NOMO-1 treated with dmso at 0.1 percent for 144 hours (cell line): ENCODE measurements around the gene AHCTF1.
"Not testable (repeated sequence)": the region's sequence is repeated elsewhere in the genome, so short reads cannot be mapped to it uniquely, and the experiment has no call there.

Experiments
- DNase-seq: peaks from one replicate; lab custom pipeline; 2025; ENCODE audit not compliant: unreplicated experiment; lab: John Stamatoyannopoulos, UW

AHCTF1 gene

DNA sequence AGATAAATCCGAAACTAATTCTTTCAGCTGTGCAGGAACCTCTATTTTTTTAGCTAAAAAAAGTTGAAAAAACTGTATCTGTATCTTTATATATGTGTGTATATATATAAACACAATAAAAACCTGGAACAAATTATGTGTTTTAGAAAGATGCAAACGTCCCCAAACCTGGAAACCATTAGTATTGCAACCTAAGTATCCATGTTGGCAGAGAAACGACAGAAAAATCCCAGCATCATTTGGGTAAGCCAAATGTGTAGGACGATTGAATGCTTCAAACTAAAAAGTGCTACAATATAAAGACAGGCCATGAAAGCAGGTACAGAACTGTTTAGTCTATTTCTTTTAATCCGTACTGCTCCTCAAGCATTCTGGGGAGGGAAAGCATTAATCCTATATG is 87.9 kb downstream of the AHCTF1 start:
- no peak for DNase-seq

DNA sequence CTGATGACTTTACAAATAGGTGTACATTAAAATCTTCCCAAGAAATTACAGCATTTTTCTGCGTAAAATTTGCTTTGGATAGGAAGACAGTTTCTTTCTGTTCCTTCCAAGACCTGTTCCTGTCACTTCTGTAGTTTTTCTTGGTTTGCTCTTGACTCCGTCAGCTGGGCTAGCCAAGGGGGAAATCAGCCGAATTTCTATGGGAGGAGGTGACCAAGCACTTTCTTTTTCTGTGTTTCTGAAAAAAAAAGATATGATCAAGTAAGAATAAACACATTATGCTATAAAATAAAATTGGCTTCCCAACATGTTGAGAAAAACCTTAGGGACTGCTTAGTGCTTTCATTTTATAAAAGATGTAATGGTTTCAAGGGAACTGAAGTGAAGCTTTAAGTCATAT is 91.0 kb downstream of the AHCTF1 start:
- not testable (repeated sequence) for DNase-seq

DNA sequence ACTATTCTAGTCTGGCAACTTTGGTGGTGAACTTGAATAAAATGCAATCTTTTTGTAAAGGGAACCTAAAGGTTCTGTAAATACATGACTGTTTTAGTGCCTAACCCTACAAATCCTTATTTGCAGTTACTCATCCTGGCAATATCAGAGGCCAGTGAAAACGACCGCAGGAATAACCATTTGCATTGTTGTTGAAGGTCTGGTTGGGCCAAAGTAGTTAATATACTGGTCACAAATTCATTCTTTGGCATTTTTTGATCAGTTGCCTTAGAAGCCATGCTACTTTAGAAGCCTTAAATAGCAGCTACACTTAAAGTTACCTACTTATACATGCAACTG is 93.7 kb downstream of the AHCTF1 start:
- no peak for DNase-seq

DNA sequence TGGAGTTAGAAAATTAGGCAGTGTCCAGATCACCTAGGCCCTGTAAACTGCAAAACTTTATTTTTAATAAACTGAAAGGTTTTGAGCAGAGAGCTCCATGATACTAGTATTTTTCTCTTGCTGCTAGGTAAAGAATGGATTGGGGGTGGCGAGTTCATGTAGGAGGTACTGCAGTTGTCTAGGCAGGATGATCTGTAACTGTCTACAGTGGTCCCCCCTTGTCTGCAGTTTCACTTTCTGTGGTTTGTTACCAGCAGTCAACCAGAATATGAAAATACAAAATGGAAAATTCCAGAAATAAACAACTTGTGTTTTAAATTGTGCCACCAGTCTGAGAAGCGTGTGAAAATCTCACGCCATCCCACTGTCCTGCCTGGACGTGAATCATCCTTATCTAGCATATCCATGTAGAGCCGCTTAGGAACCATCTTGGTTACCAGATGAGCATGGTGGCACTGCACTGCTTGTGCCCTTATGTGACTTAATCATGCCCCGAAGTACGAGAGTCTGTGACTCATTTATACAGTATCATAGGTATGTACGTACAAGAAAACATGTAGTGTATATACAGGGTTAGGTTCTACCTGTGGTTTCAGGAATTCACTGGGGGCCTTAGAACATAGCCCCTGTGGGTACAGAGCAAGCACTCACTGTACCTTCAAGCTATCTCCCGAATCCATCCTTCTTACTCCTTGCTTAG is 94.2 kb downstream of the AHCTF1 start:
- DNase-seq = no peak

DNA sequence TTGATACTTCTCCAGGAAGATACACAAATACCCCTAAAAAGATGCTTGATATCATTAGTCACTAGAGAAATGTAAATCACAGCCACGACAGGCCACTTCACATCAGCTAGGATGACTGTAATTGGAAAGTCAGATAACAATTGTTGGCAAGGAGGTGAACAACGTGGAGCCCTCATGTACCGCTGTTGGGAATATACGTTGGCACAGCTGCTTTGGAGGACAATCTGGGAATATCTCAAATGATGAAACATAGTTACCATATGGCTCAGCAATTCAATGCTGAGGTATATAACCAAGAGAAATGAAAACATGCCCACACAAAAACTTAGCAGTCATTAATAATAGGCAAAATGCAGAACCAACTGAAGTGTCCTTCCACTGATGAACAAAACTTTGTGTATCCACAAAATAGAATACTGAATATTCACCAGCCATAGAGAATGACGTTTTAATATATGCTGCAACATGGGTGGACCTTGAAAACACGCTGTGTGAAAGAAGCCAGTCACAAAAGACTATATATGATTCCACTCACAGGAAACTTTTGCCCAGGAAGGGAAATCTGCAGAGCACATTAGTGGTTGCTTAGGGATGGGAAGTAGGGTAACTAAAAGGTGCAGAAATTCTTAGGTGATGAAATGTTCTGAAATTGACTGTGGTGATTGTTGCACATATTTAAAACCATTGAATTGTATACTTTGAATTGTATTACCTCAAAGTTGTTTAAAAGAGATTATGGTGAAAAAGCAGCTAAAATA is 95.4 kb downstream of the AHCTF1 start:
- DNase-seq = no peak

DNA sequence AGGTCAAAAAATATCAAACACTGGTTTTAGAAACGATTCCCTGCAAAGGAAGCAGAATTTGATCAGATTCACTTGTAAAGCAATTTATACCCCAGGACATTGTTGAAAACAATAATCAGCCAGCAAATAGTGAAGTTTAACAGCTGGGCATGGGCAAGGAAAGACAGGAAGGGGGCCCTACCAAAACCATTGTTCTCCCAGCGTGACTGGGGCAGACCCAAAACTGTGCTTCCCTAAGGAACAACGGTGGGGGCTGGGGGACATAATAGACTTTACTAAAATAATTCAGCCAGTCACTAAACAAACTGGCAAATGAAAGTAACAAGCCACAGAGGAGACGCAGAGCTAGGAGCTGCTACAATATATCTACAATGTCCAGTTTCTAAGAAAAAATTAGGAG is 100.2 kb downstream of the AHCTF1 start:
- DNase-seq = no peak

DNA sequence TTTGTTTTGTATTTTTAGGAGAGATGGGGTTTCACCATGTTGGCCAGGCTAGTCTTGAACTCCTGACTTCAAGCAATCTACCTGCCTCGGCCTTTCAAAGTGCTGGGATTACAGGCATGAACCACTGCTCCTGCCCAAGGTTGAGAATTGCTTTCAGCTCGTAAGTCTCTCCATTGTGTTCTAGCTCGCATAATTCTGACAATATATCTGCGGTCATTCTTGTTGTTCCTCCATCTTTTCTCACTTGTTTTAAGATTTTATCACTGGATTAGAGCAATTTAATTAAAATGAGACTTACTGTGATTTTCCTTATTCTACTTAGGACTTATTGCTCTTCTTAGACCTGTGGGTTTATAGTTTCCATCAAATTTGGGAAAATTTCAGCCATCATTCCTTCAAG is 102.9 kb downstream of the AHCTF1 start:
- no peak for DNase-seq

DNA sequence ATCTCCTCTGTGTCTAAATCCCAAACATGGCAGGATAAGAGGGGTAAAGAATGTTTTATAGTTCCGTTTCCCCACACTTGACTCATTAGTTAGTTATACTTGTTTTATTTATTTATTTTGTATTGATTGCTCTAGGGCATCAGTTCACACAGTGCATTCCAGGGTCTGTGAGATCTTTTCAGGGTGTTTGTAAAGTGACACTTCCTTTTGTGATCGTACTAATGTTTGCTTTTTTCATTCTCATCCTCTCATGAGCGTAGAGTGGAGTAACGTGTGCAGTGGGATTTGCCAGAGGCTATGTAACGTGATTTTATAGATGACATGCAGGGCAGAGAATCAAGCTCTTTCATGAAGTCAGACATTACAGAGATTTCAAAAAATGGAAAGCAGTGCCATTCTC is 104.4 kb downstream of the AHCTF1 start:
- no peak for DNase-seq

DNA sequence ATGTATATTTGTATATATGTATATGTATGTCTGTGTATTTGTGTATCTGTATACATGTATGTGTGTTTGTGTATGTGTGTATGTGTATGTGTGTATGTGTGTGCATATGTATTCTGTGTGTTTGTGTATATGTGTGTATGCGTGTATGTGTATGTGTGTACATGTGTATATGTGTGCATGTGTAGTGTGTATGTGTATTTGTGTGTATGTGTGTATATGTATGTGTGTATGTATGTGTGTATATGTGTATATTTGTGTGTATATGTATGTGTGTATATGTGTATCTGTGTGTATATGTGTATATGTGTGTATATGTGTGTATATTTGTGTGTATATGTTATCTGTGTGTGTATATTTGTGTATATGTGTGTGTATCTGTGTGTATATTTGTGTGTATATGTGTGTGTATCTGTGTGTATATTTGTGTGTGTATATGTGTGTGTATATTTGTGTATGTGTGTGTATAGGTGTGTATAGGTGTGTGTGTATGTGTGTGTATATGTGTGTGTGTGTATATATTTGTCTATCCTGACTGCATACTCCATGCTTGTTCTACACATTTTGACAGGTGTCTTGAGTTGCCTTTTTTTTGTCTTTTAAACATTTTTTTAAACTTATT is 106.1 kb downstream of the AHCTF1 start:
- DNase-seq = no peak

DNA sequence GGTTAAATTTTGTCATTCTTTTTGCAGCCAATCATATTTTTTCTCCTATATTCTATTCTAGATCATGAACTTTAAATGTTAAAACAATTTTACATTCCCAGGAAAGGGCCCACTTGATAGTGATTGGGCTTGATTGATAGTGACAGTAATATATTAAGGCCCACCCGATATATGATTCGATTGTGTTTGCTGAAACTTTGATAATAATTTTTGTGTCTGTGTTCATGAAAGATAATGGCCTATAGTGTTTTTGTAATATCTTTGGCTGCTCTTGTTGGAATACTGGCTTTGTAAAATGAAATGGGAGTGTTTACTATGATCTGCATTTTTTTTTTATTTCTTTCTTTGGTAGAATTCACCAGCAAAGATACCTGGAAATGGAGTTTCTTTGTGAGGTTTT is 107.2 kb downstream of the AHCTF1 start:
- DNase-seq = no peak

DNA sequence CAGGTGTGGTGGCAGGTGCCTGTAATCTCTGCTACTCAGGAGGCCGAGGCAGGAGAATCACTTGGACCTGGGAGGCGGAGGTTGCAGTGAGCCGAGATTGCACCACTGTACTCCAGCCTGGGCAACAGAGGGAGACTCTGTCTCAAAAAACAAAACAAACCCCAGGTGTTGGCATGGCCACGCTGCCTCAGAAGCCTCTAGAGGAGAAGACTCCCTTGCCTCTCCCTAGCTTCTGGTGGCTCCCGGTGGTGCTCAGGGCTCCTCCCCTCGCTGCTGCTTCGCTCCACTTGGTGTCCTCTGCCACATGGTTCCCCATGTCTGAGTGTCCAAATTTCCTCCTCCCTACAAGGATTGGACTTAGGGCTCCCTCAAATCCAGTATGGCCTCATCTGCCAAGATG is 109.6 kb downstream of the AHCTF1 start:
- not testable (repeated sequence) for DNase-seq

DNA sequence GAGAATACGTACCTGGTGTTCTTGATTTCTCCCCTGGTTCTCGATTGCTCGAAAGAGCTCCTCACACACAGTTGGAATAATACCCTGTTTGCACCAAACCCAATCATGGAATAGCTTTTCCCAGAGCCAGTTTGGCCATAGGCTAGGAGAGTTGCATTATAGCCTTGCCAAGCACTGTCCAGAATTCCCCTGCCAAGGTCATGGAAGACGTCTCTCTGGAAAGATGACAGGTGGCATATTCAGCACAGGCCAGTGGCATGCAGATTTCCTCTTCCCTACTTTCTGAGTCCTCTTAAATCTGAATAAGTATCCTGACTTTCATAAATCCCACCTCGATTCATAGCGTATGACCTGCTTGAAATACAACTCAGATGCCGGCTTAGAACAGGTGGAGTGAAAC is 111.1 kb downstream of the AHCTF1 start:
- no peak for DNase-seq

DNA sequence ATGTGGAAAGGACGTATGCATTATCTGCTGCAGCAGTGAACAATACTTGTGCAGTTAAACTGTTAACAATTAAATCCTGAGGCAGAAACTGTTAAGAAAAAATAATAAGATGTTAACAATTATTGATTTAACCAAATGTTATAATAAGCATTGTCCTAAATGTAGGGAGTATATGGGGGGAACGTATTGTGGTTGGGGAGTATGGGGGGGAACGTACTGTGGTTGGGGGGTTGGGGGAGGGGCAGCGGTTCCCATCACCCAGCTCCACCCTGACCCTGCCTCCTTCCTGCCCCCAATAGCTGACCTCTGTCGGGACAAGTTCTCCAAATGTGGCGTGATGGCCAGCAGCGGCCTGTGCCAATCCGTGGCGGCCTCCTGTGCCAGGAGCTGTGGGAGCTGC is 114.0 kb downstream of the AHCTF1 start:
- DNase-seq = not testable (repeated sequence)

DNA sequence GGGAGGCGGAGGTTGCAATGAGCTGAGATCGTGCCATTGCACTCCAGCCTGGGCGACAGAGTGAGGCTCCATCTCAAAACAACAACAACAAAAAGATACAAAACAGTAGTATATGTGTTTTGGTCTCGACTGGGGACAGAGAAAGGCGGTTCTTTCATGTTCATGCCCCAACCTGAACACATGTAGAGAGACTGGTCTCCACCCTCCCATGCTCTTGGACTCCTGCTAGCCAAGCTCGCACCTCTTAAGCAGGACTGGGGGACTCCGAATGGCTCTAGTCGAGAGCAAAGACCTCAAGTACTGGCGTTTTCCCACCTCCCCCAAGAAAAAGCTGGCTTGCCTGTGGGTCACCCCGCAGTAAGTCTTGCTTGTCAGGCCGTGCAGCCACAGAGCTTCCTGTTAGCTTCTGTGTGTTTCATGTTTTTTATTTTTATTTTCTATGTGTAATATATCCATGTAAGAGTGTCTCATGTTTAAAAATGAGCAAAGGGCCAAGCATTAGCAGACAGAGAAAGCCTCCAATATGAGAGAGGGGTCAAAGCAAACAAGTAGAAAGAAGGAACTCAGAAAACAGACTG is 116.0 kb downstream of the AHCTF1 start:
- no peak for DNase-seq

DNA sequence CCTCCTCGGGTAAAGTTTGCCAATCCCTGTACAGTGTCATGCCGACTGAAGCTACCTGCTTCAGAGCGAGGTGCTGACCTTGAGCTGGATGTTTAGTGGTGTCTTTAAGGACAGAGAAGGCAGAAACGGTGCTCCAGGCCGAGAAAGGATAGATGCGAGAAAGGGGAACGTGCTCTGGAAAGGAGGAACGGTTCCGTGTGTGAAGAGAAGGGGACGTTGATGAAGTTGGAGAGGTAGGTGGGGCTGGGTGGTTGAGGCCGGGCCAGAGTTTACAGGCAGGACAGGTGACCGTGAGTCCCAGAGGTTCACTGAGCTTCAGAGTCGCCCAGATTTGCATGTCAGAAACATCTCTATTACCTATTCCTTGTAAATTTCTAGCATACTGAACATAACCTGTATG is 116.9 kb downstream of the AHCTF1 start:
- DNase-seq = no peak

DNA sequence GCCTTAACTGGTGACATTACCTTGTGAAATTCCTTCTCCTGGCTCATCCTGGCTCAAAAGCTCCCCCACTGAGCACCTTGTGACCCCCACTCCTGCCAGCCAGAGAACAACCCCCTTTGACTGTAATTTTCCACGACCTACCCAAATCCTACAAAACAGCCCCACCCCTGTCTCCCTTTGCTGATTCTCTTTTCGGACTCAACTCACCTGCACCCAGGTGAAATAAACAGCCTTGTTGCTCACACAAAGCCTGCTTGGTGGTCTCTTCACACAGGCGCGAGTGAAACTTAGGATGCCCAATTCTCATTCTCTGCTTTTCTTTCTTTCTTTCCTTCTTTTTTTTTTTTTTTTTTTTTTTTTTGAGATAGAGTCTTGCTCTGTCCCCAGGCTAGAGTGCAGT is 118.4 kb downstream of the AHCTF1 start:
- not testable (repeated sequence) for DNase-seq

DNA sequence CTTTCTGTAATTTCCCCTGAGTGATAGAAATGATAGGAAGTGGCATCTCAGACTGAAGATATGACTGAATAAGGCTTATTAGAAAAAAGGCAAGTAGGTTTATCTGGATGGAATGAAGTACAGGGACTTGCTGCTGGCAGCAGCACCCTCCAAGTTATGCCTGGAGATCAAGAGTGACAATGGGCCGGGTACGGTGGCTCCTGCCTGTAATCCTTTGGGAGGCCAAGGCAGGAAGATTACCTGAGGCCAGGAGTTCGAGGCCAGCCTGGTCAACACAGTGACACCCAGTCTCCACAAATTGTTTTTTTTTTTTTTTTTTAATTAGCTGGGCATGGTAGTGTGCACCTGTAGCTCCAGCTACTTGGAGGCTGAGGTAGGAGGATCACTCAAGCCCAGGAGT is 119.8 kb downstream of the AHCTF1 start:
- DNase-seq = no peak

DNA sequence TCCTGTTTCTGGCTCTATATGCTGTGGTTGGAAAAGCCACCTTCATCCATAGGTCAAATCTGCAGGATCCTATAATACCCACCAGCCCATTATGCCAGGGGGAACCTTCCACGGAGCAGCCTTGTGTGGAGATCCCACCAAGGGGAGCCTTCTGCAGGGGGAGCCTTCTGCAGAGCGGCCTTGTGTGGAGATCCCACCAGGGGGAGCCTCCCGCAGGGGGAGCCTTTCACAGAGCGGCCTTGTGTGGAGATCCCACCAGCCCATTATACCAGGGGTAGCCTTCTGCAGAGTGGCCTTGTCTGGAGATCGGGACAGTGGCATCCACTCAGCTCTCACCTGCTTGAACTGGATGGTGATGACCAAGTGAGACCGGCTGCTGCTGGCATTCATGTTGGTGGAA is 122.3 kb downstream of the AHCTF1 start:
- DNase-seq = no peak

DNA sequence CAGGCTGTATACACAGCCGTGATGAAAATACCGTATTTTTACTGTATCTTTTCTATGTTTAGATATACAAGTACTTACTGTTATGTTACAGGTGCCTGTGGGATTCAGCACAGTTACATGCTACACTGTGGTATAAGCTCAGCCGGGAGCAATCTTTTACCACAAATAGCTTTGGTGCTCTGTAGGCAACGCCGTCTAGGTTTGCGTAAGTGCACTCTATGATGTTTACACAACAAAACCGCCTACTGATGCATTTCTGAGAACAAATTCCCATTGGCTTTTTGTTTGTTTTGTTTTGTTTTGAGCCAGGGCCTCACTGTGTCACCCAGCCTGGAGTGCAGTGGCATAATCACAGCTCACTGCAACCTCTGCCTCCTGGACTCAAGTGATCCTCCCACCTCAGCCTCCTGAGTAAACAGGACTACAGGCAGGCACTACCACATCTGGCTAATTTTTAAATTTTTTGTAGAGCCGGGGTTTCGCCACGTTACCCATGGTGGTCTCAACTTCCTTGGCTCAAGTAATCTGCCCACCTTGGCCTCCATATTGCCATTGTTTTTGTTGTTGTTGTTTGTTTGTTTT is 126.5 kb downstream of the AHCTF1 start:
- no peak for DNase-seq

DNA sequence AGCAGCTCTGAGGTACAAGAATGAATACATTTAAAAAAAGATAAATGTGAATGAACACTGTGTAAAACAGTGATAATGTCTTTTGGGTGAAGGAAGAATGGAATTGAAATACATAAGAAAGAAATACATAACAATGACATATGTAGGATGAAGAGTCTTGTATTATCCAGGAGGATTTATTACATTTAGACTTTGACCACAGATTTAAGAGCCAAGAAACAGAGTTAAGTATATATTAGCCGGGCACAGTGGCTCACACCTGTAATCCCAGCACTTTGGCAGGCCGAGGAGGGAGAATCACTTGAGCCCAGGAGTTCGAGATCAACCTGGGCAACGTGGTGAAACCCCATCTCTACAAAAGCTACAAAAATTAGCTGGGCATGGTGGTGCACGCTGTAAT is 127.9 kb downstream of the AHCTF1 start:
- DNase-seq = no peak

DNA sequence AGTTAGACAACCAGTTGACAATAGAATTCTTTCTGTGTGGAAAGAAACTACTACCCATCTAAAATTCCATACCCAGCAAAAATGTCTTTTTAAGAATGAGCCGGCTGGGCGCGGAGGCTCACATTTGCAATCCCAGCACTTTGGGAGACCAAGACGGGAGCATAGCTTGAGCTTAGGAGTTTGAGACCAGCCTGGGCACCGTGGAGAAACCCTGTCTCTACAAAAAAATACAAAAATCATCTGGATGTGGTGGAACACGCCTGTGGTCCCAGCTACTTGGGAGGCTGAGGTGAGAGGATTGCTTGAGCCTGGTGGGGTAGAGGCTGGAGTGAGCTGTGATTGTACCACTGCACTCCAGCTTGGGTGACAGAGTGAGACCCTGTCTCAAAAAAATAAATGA is 128.4 kb downstream of the AHCTF1 start:
- no peak for DNase-seq
